GM21360 (cell line): ENCODE measurements around the gene CREG2.

ENCODE experiments used
- ATAC-seq: cut with Tn5 transposase; IDR thresholded peaks from one replicate; pipeline ENCODE4 v1.9.1; 2021; ENCODE audit warnings: mild to moderate bottlenecking, moderate library complexity; ENCODE audit not compliant: unreplicated experiment

CREG2 gene

DNA sequence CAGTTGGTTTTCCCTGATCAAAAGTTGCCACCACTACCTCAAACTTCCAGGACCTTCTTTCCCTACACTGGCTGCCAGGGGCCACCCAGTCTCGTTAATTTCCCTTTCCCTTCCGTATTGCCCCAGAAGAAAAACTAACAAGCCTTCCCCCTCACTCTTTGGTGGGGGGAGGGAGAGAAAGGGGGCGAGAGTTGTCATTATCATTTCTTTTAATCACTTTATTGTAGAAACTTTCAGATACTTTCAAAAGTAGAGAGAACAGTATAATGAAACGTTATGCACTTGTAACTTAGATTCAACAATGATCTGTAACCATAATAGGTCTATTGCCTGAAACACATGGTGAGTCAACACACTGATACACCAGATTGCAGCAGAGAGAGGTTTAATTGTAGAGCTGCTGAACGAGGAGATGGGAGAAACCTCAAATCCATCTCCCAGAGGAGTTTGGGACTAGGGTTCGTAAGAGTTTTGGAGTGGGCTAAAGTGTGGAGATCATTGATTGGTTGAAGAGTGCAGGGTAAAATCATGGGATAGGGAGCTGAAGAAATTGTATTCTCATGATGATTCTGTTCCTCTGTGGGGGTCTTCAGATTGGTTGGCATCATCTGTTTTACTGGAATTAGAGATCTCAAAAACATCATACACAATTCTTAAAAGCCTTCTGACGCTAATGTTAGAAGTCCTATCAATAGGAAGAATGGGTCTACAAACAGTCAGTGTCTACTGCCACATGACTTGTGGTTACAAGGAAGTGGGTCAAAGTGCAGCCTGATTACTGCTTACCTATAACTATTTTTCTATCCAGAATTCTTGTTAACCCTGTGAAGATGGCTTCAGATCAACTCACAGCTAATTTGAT is 76.2 kb downstream of the CREG2 start:
- no peak for ATAC-seq

DNA sequence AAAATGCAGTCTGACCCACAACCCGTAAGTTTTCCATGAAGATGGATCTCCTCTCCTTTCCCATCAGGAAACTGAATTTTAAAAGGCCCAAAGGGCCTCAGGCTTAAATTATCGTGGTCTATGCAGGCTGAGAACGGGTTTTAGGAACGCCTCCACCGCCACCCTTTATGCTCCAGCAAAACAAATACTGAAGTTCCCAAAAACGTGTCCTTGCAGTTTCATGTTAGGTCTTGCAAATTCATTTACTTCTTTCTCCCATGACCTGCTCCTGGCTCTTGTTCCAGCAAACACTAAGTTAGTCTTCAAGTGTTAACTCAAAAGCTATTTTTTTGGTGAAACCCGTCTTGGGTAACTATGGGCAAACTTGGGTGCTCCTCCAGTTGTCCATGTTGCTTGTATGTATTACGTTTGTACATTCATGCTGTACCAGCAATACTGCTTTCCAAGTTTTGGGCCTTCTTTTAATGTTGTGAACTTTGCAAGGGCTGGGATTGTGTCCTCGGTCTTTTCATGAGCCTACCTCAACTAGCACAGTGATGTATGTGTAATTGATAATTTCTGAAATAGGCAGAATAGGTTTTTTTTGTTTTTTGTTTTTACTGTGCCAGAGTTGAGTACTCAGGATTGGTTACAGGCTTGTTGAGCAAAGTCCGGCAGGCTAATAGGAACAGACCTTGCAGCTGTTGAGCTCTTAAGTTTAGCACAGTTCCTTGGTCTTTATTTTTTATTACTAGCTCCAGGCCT is 77.0 kb downstream of the CREG2 start:
- no peak for ATAC-seq

DNA sequence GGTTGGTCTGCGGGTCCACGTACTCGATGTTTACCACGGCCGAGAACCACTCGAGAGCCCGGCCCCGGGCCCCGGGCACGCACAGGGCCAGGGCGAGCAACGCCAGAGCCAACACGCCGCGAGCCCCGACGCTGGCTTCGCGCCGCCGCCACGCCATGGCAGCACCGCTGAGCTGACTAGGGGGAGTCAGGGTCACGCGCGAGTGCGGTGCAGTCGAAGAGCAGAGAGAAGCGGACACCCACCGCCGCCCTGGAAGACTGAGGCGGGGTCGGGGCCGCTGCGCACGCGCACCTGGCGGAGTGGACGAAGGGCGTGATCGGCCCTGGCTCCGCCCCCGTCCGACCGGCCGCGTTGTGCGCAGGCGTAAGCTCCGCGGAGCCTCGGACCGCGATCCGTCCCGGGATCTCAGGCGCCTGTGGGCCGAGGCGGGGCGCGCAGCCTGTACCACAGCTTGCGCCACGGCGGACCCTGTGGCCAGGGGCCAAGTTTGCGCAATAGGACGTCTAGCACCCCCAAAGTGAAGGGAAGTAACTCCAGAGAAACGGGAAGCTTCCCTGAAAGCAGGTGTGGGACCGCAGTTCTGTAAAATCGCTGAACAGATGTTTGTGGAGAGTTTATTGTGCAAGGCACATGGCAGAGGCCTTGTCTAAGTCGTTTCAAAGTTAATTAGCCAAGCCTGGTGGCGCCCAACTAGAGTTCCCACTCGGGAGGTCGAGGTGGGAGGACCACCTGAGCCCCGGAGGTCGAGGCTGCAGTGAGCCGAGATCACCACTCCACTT is 78.7 kb downstream of the CREG2 start, which contains the start of gene RNF149:
Gene RNF149, minus strand, starts transcription at position 270 of the 779 bp plus-strand sequence. Its CDS starts 113 bp downstream, at position 157.
- peak; percentile 64 for ATAC-seq

DNA sequence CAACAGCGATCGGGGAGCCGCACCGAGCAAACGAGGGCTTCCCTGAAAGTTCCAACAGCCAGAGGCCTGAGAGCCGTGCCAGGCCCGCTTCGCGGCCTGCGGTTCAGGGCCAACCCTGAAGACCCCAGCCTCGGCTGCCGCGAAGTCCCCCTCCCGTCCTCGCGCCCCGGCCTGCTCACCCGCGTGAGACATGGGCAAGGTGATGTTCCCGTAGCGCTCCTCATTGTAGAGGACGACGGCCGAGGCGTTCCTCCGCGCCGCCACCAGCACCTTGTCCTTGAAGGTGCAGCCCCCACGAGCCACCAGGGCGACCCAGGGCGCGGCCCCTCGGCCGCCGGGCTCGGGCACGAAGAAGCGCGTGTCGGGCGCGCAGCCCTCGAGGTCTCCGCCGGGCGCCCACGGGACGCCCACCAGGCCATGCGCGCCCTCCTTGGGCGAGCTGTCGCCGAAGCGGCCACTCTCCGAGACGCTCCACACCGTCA is 79.3 kb downstream of the CREG2 start:
- no peak for ATAC-seq

DNA sequence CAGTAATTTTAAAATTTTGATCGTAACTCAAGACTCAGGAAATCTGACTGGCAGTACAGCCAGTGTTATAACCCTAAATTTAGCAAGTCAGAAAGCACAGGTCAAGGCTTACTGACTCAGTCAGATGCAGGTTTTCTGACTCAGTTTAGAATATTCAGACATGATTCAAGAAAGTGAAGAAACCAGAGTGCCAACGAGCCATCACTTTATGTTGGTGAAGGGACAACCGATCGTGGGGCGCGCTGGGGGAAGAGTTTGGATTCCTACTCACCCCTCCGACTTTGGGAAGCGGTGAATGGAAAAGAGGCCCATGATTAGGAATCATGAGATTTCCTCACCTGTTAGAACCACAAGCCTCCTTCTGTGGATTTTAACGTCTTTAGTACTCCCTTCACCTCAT is 79.8 kb downstream of the CREG2 start:
- ATAC-seq = no peak

DNA sequence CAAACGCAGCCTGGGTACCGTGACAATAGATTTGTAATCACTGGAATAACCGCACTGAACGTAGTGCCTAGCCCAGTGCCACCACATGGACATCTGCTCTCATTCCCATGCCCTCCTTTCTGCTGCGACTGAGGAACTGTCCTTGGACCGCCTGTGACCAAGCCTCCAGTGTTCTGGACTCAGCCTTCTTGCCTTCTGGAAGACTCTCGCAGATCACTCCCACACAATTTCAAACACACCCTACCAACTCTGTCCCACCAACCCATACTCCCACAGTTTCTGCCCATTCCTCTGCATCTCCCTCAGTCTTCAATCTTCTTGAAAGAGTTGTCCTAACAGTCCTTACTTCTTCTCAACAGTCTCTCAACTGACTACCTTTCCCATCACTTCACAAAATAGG is 80.9 kb downstream of the CREG2 start:
- peak; percentile 7 for ATAC-seq

DNA sequence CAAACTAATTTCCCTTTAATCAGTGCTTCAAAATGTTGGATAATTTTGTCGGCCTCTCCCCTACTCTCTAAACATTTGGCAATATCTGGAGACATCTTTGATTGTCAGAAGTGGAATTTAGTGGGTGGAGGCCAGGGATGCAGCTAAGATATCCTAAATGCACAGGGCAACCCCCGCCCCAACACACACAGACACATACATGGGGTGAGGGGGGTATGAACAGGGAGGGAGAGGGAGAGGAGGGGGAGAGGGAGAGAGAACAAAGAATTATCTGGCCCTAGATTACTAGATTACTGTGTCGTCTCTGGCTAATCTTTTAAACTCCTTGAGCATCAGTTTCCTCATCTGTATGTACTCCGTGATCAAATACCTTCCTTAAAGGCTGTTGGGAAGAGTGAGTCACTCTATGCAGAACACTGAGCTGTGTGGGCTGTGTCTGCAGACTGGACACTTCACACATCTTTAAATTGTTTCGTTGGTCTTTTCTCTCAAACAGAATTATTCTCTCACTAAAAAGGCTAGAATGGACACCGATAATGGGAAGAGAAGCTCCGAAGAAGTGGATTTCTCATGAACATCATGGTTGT is 81.7 kb downstream of the CREG2 start:
- ATAC-seq = no peak

DNA sequence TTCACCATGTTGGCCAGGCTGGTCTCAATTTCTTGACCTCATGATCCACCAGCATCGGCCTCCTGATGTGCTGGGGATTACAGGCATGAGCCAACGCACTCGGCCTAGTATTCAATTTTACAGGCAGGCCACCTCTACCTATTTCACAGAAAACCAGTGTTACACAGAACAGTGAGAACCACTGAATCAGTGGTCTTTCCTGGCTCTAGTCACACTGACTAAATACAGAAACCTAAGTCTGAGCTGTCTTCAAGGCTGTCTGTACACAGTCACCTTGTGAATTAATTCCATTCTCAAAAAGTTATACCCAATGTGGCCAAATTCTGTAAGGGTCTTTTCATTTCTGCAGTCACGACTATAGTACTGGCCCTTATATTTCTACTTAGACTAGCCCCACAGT is 82.3 kb downstream of the CREG2 start:
- ATAC-seq = no peak

DNA sequence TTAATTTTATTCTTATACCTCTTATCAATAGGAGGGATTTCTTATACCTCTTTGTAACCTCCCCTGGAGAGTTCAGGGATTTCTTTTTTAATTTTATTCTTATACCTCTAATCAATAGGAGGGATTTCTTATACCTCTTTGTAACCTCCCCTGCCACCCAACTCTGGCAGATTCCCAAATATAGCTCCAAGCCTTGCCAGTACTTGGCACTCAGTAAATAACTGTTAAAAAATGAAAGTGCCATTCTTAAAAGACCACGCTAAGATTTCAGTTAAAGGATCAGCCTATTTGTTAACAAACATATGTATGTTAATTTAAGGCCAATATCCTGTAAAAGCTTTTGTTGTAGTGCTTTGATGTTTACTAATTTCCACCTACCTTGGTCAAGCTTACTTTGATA is 83.6 kb downstream of the CREG2 start:
- no peak for ATAC-seq

DNA sequence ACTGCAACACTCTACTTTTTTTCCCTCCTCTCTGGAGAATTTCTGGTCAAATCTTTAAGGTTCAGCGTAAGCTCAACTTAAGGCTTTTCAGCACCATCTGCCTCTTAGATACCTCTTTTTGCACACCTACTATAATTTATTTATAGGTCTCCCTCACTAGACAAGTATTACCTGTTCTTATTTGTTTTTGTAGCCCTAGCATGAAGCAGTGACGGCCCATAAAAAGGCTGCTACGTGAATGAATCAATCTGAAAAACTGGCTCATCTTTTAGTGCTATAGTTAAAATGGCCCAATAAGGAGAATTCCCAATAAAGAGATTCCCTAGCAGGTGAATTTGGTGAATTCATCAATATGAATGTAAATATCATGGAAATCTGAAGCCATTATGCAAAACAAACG is 85.3 kb downstream of the CREG2 start:
- ATAC-seq = no peak

DNA sequence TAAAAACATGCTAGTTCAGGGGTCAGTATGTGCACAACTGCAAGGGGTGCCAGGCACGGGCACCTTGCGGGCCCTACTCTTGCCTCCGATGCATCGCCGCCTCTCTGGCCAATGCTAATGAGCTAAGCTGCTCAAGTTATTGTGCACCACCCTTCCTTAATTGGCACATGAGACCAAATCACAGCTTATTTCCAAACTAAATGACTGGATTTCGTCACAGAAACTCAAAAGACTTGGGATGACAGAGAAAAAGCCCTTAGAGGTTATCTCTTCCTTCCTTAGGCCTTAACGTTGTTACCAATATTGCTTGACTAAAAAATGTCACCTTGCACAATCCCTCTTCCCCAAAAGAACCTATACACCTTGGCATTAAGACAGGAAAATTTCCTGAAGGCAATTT is 86.5 kb downstream of the CREG2 start:
- no peak for ATAC-seq

DNA sequence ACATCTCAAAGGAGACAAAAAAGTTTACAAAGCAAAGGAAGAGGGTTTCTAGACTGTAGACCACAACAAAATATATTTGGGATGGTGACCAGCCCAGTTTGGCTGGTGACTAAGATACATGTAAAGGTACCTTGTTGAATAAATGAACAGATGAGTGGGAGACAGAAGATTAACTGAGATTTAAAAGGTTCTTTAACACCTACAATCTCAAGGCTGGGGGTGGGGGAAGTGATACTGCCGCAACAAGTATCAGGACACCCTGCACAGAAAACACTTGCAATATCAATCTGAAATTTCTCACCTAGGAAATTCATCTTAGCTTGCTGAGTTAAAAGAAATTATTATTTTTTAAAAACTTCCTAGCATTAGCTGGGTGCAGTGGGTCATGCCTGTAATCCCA is 87.1 kb downstream of the CREG2 start:
- no peak for ATAC-seq

DNA sequence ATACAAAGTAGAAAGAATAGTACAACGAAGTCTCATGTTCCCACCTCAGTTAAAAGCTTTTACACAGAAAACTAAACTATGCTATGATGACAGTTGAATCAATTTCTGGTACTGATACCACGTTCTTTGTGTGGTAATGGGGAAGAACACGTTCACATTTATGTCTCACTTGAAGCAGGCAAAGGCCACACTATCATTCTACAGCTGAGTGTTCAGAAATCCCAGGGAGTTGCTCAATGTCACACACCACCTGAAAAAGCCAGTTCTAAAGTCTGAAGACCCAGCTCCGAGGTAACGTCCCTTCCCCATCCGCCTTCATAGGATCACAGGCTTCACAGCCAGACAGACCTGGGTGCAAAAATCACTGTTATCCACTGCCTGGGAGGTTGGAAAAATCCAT is 87.7 kb downstream of the CREG2 start:
- ATAC-seq = no peak

DNA sequence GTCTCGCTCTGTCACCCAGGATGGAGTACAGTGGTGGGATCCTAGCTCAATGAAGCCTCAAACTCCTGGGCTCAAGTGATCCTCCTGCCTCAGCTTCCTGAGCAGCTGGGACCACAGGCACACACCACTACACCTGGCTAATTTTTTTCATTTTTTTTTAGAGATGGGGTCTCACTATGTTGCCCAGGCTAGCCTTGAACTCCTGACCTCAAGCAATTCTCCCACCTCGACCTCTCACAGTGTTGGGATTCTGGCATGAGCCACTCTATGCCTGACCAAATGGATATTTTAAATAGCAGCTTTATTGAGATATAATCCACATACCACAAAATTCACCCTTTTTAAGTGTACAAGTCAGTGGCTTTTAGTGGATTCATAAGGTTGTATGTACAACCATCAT is 89.9 kb downstream of the CREG2 start:
- no peak for ATAC-seq

DNA sequence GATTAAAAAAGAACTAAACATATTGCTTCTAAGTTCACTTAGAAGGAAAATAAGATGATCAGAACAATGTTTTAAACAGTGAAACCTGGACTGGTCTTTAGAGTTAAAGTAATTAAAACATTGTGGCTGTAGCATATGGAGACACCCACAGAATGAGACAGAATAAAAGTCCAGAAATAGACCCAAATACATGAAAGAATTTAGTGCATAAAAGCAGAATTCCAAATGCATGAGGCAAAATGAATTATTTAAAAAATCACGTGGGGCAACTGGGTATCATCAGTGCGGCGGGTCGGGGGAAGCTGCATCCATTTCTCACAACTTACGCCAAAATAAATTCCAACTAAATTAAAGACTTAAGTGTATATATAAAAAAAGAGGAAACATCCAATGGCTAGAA is 90.9 kb downstream of the CREG2 start:
- no peak for ATAC-seq

DNA sequence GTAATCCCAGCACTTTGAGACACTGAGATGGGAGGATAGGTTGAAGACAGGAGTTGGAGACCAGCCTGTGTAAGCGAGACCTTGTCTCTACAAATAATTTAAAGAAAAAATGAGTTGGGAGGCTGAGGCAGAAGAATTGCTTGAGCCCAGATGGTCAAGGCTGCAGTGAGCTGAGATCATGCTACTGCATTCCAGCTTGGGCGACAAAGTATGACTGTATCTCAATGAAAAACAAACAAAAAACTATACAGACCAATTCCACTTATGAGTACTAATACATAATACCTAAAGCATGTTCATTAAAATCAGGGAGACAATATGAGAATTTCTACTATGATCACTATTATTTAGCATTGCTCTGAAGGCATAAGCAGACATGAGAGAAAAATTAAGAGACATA is 91.4 kb downstream of the CREG2 start:
- ATAC-seq = no peak
